Superior temporal gyrus (tissue), 1 donor: ENCODE results near the gene RPL41.
"Not testable (repeated sequence)": the region's sequence is repeated elsewhere in the genome, so short reads cannot be mapped to it uniquely, and the experiment has no call there.

Experiments used
- DNase-seq: peaks from one replicate; pipeline ENCODE4 v3.0.0-alpha.2; 2016; ENCODE audit errors: extremely low spot score

Gene RPL41

DNA sequence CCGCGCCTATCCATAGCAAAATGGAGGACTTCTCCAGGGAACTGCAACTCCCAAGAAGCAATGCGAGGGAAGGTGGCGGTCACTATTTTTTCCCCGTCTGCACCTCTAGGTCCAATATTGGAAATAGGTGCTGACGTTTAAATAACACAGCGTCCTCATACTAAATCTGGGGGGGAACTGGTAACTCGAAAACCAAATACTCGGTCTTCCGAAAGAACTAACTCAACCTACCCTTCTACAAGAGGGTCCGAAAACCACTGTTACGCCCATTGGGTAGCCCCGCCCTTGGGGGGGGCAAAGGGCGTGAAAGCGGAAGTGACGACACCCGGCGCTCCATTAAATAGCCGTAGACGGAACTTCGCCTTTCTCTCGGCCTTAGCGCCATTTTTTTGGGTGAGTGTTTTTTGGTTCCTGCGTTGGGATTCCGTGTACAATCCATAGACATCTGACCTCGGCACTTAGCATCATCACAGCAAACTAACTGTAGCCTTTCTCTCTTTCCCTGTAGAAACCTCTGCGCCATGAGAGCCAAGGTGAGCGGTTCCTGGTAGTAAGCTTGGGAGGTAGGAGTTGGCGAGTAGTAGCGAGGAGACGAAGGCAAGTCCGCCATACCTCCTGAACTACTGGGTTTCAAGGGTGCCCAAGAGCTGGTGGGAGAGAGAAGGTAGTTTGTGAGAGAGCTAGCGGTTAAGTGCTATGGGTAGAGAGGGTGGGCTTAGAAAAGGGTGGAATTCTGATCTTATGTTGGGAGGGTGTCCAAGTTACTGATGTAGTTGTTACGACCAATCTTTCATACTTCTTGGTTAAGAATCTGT is at the start of gene RPL41:
RPL41 (plus strand) TSS at position 367 of the 815 bp plus-strand sequence.
- peak; percentile 100 for DNase-seq

DNA sequence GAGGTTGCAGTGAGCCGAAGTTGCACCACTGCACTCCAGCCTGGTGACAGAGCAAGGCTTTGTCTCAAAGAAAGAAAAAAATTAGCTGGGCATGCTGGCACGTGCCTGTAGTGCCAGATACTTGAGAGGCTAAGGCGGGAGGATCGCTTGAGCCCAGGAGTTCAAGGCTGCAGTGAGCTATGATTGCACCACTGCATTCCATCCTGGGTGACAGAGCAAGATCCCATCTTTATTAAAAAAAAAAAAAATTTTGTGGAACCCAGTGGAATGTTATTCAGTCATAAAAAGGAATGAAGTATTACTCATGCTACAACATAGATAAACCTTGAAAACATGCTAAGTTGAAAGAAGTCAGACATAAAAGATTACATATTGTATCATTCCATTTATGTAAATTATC is 44.8 kb upstream of the RPL41 start:
- DNase-seq = no peak

DNA sequence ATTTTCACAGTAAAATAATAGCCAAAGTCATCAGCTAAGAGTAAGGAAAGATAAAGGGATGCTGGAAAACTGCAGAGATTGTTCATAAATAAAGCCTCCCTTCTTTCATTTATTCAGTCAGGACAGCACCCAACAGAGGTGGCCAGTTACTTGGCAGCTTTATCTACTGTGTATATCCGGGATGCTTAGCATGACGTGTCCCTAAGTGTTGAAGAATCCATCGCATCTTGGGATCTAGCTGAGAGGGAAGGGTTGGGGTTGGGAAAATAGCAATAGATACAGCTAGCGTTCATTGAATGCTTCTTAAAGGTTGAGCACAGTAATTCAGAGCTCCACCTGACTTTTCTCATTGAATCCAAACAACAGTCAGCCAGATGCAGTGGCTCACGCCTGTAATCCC is 42.0 kb upstream of the RPL41 start:
- DNase-seq = no peak

DNA sequence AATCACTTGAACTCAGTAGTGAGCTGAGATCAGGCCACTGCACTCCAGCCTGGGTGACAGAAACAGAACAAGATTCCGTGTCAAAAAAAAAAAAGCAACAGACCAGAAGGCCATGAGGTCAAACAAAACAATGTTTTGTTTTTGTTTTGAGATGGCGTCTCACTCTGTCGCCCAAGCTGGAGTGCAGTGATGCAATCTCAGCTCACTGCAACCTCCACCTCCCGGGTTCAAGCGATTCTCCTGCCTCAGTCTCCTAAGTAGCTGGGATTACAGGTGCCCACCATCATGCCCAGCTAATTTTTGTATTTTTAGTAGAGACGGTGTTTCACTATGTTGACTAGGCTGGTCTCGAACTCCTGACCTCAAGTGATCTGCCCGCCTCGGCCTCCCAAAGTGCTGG is 38.5 kb upstream of the RPL41 start:
- DNase-seq = not testable (repeated sequence)

DNA sequence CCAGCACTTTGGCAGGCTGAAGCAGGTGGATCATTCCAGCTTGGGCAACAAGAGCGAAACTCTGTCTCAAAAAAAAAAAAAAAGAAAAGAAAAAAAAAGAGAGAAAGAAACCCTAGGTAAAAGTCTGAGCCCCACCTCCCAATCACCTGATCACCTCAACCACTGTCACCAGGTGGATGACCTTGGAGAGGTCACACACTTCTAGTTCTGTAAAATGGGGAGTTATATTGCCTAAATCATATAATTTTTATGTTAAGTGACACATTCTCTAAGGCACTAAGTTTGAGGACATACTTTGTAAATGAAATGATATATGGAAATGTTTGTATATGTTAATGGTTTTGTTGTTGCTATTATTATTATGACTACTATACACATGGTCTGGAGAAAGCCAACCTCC is 38.0 kb upstream of the RPL41 start:
- DNase-seq = no peak

- DNase-seq = peak; percentile 84
Measured at GRCh38 chr12:56078931-56079722, 37.3 kb upstream of the RPL41 start.

GRCh38 chr12:56079723-56080555 is 36.5 kb upstream of the RPL41 start, which contains the start of gene ERBB3:
ERBB3 (plus strand) TSS chr12:56080165; CDS start chr12:56080301, 136 bp downstream.
- peak; percentile 79 for DNase-seq

- DNase-seq = no peak
Measured at GRCh38 chr12:56080556-56081138, 35.8 kb upstream of the RPL41 start.

- DNase-seq = peak; percentile 67
Measured at GRCh38 chr12:56081393-56082347, 34.8 kb upstream of the RPL41 start.

DNA sequence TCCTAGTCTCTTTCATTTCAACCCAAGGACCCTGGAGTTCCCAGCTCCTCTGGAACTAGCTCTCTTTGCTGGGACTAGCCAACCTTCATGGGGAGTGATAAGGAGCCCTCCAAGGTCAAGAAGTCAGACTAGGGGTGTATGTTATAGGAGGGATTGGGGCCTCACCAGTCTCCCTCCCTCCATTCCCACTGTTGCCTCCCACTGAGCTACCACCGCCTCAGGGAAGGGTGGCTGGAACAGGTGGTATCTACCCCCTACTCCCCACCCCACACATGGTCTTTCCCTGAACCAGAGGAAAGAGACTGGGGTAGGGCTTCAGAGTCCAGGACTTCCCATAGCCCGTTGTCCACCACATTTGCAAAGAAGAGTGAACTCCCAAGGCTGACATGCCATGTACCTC is 34.1 kb upstream of the RPL41 start:
- DNase-seq = no peak

DNA sequence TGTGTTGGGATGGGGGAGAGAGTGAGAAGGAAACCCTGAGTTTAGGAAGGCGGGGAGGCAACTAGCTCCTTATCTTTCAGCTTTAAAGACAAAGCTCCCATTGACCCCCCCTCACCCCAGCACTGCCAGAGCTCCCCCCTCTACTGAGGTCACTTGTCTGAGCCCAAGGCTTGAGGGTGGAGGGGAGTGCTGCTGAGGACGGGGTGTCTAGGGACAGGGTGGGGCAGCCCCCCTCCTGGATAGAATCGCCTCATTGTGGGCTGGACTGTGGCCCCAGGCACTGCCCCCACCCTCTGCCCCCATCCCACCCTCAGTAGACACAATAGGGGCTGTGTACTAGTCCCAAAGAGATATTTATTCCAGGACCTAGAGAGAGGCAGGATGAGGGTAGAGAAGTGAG is 33.5 kb upstream of the RPL41 start:
- DNase-seq = peak; percentile 91

DNA sequence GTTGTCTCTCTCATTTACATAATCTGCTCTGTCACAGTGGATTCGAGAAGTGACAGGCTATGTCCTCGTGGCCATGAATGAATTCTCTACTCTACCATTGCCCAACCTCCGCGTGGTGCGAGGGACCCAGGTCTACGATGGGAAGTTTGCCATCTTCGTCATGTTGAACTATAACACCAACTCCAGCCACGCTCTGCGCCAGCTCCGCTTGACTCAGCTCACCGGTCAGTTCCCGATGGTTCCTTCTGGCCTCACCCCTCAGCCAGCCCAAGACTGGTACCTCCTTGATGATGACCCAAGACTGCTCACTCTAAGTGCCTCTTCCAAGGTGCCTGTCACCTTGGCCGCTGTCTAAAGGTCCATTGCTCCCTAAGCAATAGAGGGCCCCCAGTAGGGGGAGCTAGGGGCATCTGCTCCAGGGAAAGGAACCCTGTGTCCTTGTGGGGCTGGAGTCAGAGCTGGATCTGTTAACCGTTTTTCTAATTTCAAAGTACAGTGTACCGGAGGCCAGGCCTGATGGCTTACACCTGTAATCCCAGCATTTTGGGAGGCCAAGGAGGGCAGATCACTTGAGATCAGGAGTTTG is 31.4 kb upstream of the RPL41 start:
- no peak for DNase-seq

DNA sequence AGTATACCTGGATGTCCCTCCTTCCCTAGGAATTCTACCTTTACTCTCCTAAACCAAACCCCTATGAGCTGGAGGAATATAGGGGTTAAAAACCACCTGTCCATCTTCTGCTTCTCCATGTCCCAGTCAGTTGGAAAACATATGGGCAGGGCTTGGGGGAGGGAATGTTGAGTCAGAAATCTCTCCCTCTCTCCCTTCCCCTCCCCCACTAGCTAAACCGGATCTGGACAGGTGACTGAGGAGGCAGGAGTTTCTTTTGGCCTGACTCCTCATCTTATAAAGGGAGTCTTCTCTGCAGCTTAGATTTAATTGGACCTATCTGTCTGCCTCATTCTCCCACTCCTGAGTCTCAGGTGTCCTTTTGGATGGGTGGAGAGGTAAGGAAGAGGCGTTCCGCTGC is 30.3 kb upstream of the RPL41 start:
- DNase-seq = no peak

DNA sequence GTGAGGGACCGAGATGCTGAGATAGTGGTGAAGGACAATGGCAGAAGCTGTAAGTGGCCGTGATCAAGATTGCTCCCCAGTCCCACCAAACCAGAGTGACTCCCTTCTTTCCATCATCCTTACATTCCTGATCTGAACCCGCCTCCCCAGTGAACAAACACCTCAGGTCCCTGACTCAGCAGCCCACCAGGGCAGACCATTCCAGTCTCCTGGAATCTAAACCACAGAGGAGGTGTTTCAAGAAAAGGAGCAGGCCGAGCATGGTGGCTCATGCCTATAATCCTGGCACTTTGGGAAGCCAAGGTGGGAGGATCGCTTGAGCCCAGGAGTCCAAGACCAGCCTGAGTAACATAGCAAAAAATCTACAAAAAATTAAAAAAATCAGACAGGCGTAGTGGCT is 29.8 kb upstream of the RPL41 start:
- no peak for DNase-seq

DNA sequence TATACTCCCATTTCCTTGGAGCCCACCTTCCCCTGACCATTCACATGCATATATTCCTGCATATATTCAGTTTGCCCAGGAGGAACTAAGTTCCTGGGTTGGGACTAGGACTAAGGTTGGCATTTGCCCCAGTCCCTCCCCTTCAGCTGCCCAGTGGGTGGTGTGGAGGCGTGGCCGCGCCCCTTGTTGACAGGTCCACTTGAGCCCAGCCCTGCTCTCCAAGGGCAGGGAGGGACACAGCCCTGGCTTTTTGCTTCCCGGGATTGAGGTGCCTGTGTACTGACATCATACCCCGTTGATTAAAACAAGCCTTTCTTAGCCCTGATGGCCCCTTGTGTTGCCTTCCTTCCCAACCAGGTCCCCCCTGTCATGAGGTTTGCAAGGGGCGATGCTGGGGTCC is 29.2 kb upstream of the RPL41 start:
- no peak for DNase-seq

- DNase-seq = no peak
Measured at GRCh38 chr12:56097738-56098137, 18.7 kb upstream of the RPL41 start.

- DNase-seq = no peak
Measured at GRCh38 chr12:56098592-56098991, 17.8 kb upstream of the RPL41 start.

DNA sequence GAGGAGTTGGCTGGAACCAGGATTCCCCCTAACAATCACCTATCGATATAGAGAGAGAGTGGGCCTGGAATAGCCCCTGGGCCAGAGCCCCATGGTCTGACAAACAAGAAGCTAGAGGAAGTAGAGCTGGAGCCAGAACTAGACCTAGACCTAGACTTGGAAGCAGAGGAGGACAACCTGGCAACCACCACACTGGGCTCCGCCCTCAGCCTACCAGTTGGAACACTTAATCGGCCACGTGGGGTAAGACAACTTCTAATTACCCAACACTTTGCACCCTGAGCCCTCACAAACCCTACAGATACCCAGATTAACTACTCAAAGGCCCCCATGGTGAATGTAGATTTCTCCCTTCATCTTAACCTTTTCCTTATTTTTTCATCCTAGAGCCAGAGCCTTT is 16.6 kb upstream of the RPL41 start:
- DNase-seq = no peak

DNA sequence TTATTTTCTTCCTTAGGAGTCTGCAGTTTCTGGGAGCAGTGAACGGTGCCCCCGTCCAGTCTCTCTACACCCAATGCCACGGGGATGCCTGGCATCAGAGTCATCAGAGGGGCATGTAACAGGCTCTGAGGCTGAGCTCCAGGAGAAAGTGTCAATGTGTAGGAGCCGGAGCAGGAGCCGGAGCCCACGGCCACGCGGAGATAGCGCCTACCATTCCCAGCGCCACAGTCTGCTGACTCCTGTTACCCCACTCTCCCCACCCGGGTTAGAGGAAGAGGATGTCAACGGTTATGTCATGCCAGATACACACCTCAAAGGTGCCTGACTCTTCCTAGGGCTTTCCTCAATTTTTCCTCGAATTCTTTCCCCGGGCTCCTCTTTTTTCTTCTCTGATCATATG is 15.4 kb upstream of the RPL41 start:
- DNase-seq = no peak

GRCh38 chr12:56102683-56103065 is 13.8 kb upstream of the RPL41 start:
- no peak for DNase-seq
